GM04503 (cell line): ENCODE results near the gene TRNP1.

Experiments
- DNase-seq: peaks from one replicate; pipeline ENCODE4 v3.0.0-alpha.2; 2012; ENCODE audit warnings: low read depth

TRNP1 gene

GRCh38 chr1:27001570-27002360 is 8.3 kb downstream of the TRNP1 start:
- DNase-seq: no peak

- no peak for DNase-seq
Observed at GRCh38 chr1:27003745-27004470, 10.4 kb downstream of the TRNP1 start.

- DNase-seq: no peak
Observed at GRCh38 chr1:27004471-27005165, 11.1 kb downstream of the TRNP1 start.

- DNase-seq: no peak
Observed at GRCh38 chr1:27005166-27005530, 11.7 kb downstream of the TRNP1 start.

GRCh38 chr1:27005648-27006496 is 12.4 kb downstream of the TRNP1 start:
- no peak for DNase-seq

GRCh38 chr1:27006683-27007082 is 13.2 kb downstream of the TRNP1 start:
- no peak for DNase-seq

GRCh38 chr1:27007909-27008582 is 14.6 kb downstream of the TRNP1 start:
- no peak for DNase-seq

- no peak for DNase-seq
Observed at GRCh38 chr1:27009601-27010197, 16.2 kb downstream of the TRNP1 start.

GRCh38 chr1:27010226-27010994 is 16.9 kb downstream of the TRNP1 start:
- no peak for DNase-seq

GRCh38 chr1:27011058-27011764 is 17.7 kb downstream of the TRNP1 start:
- DNase-seq: no peak

- no peak for DNase-seq
Observed at GRCh38 chr1:27011976-27012563, 18.6 kb downstream of the TRNP1 start.

GRCh38 chr1:27015260-27015659 is 21.8 kb downstream of the TRNP1 start:
- no peak for DNase-seq

- DNase-seq: no peak
Observed at GRCh38 chr1:27016376-27016775, 22.9 kb downstream of the TRNP1 start.

- DNase-seq: no peak
Observed at GRCh38 chr1:27017207-27017606, 23.7 kb downstream of the TRNP1 start.

- DNase-seq: no peak
Observed at GRCh38 chr1:27018316-27018715, 24.8 kb downstream of the TRNP1 start.

GRCh38 chr1:27021354-27022031 is 28.0 kb downstream of the TRNP1 start:
- no peak for DNase-seq

- DNase-seq: no peak
Observed at GRCh38 chr1:27025718-27026117, 32.2 kb downstream of the TRNP1 start.
